Thyroid gland (tissue), 4 donors: ENCODE data around the gene BORCS6. TPM values are rescaled to one million over a fixed set of nuclear protein-coding genes. Genes with fewer than 3 reads are reported as not detected.
A peak's percentile ranks its signal among the peaks of the same experiment; 100 is the strongest.
"Not testable (repeated sequence)": the region's sequence is repeated elsewhere in the genome, so short reads cannot be mapped to it uniquely, and the experiment has no call there.

Experiments used
- DNase-seq, 2 donors: peaks; one replicate each; pipeline ENCODE4 v3.0.0-alpha.2; 2019
- H3K27ac ChIP-seq, 3 donors: fragments of 200-600 bp; sonication (generic); 1 replicate in 2 of 3; 2 replicates in 1 of 3; pipeline ENCODE4 v1.5.1; 2016 to 2019; ENCODE audit warnings: mild to moderate bottlenecking in 1 of 3, moderate library complexity in 1 of 3
- H3K27me3 ChIP-seq: fragments of 200-600 bp; sonication (generic); one replicate; pipeline ENCODE4 v1.5.1; 2019
- H3K36me3 ChIP-seq, 2 donors: fragments of 200-600 bp; sonication (generic); one replicate each; pipeline ENCODE4 v1.5.1; 2016 to 2019
- H3K4me1 ChIP-seq, 2 donors: fragments of 200-600 bp; sonication (generic); one replicate each; pipeline ENCODE4 v1.5.1; 2017 to 2019
- H3K4me3 ChIP-seq, 3 donors: fragments of 200-600 bp; sonication (generic); replicated peaks in 1 of 3; 1 replicate in 2 of 3; 2 replicates in 1 of 3; pipeline ENCODE4 v1.5.1; 2016; ENCODE audit warnings: mild to moderate bottlenecking in 1 of 3
- H3K9me3 ChIP-seq: fragments of 200-600 bp; sonication (generic); one replicate; pipeline ENCODE4 v1.5.1; 2017
- CTCF ChIP-seq, 6 experiments: fragments of 200-600 bp in 3 of 6; fragments of 450-650 bp in 3 of 6; sonication (generic) in 3 of 6; IDR thresholded peaks; one replicate each; pipeline ENCODE4 v1.5.1; 2016 to 2019; ENCODE audit warnings: antibody characterized with exemption in 6 of 6, mild to moderate bottlenecking in 2 of 6, inconsistent platforms in 1 of 6, moderate library complexity in 1 of 6
- POLR2A ChIP-seq, 2 donors: fragments of 450-650 bp; IDR thresholded peaks; one replicate each; pipeline ENCODE4 v1.6.1; 2017; ENCODE audit warnings: antibody characterized with exemption in 2 of 2, mild to moderate bottlenecking in 2 of 2, moderate library complexity in 1 of 2
- WGBS, 2 donors: methylation state at CpG; one replicate each; pipeline ENCODE4 v1.1.5; 2017; 5-methylcytosine and 5-hydroxymethylcytosine counted together
- intact Hi-C: fragments of 100-400 bp; cut with DNase I; formaldehyde crosslinking; loops from one replicate; pipeline ENCODE4 v1.15.1; 2023
- total RNA-seq, 4 donors: library from RNA; depleted of rRNA; stranded (reverse); fragments of >200 nt; gene quantifications; one replicate each; pipeline ENCODE4 v1.2.3, GENCODE V29; 2016

Gene BORCS6
- total RNA-seq, 4 donors from 2014 or later = 7.7 to 17.0 (median 15.5) TPM

- WGBS, 2 donors = 0 to 3% methylated on average over 6 to 9 of the region's 9 CpGs
- Histone ChIP-seq H3K27me3 (no peaks in the 10 kb centered on the region), H3K27ac (peak overlapping the region; percentile 93 to 99 (median 98)), H3K4me3 (peak overlapping the region; percentile 3 to 66 (median 25)), H3K9me3 (no peaks in the 10 kb centered on the region), H3K4me1 (peaks cover 8 to 18% of the 10 kb centered on the region in 2 donors), H3K36me3 (peaks cover under 1 to 3% of the 10 kb centered on the region in 2 donors)
- TF ChIP-seq CTCF (IDR thresholded peaks at IDR 0.05) (no peak), POLR2A (IDR thresholded peaks at IDR 0.05) (no peak)
- DNase-seq = no peak
- intact Hi-C loops = loop anchor here (10.0 kb wide), 2 partner anchors 72 to 98 kb away; partner anchors contain the start of genes HES7 and SLC25A35
Observed at GRCh38 chr17:8222380-8222629, 32.3 kb upstream of the BORCS6 start.

- WGBS, 2 donors = 1% methylated on average over 39 to 40 of the region's 40 CpGs
- Histone ChIP-seq H3K4me1 (peaks cover 8 to 18% of the 10 kb centered on the region in 2 donors), H3K9me3 (no peaks in the 10 kb centered on the region), H3K27me3 (no peaks in the 10 kb centered on the region), H3K27ac (peak overlapping the region; percentile 93 to 99 (median 98)), H3K4me3 (peak overlapping the region; percentile 17 to 89 (median 66)), H3K36me3 (no peaks in the 10 kb centered on the region)
- intact Hi-C loops = loop anchor here (10.0 kb wide), 2 partner anchors 73 to 97 kb away; partner anchors contain the start of genes HES7 and SLC25A35
- peak; percentile 86 to 88 for DNase-seq
- no peak for TF ChIP-seq POLR2A (IDR thresholded peaks at IDR 0.05)
Observed at GRCh38 chr17:8221663-8222379, 31.8 kb upstream of the BORCS6 start.

- intact Hi-C loops = loop anchor here (10.0 kb wide), 2 partner anchors 74 to 96 kb away; partner anchors contain the start of genes HES7 and SLC25A35
- peak overlapping the region; percentile 17 to 89 (median 66) for H3K4me3 ChIP-seq
- H3K27ac ChIP-seq = peak overlapping the region; percentile 93 to 99 (median 98)
- peak; percentile 92 to 94 for DNase-seq
- no peaks in the 10 kb centered on the region for H3K9me3 ChIP-seq
- peaks cover 8 to 18% of the 10 kb centered on the region in 2 donors for H3K4me1 ChIP-seq
- H3K36me3 ChIP-seq = no peaks in the 10 kb centered on the region
- no peaks in the 10 kb centered on the region for H3K27me3 ChIP-seq
- WGBS, 2 donors = 2% methylated on average over 32 to 43 of the region's 45 CpGs
- TF ChIP-seq POLR2A (IDR thresholded peaks at IDR 0.05) = peak in 1 of 2 donors; percentile 36
- peak in 1 of 6 experiments; percentile 4 for TF ChIP-seq CTCF (IDR thresholded peaks at IDR 0.05)
Observed at GRCh38 chr17:8220783-8221662, 31.0 kb upstream of the BORCS6 start.

- H3K27me3 ChIP-seq, H3K4me1 ChIP-seq, H3K36me3 ChIP-seq, H3K9me3 ChIP-seq, intact Hi-C loops, DNase-seq, H3K27ac ChIP-seq, H3K4me3 ChIP-seq: not testable (repeated sequence)
- WGBS, 2 donors = 77 to 82% methylated on average over 15 of the region's 15 CpGs
Observed at GRCh38 chr17:8214000-8214399, 24.0 kb upstream of the BORCS6 start.

- Histone ChIP-seq H3K9me3 (no peaks in the 10 kb centered on the region), H3K4me3 (no peak overlapping the region), H3K4me1 (peaks cover 5 to 7% of the 10 kb centered on the region in 2 donors), H3K36me3 (no peaks in the 10 kb centered on the region), H3K27me3 (no peaks in the 10 kb centered on the region), H3K27ac (no peak overlapping the region)
- WGBS, 2 donors = 83 to 85% methylated on average over 14 of the region's 14 CpGs
- intact Hi-C loops = no loop called here
- TF ChIP-seq POLR2A (IDR thresholded peaks at IDR 0.05) (no peak), CTCF (IDR thresholded peaks at IDR 0.05) (no peak)
- no peak for DNase-seq
Observed at GRCh38 chr17:8212312-8213180, 22.6 kb upstream of the BORCS6 start.
